Endothelial cell of umbilical vein (primary cell): Measurements from ENCODE around the gene IL4R. TPM values are rescaled to one million over a fixed set of nuclear protein-coding genes. Genes with fewer than 3 reads are reported as not detected.
"Not testable (repeated sequence)": the region's sequence is repeated elsewhere in the genome, so short reads cannot be mapped to it uniquely, and the experiment has no call there.

Experiments
- BruUV-seq: library from RNA; stranded (reverse); fragments of 400-500 nt; replicated peaks from 2 replicates; lab custom pipeline; 2021; lab: Mats Ljungman, UMichigan
- CTCF ChIA-PET: fragments of 300-600, 350-600 bp; sonication (Branson Sonifier 250); formaldehyde crosslinking; loops from one replicate; lab custom pipeline; 2021; ENCODE audit warnings: antibody characterized with exemption, inconsistent platforms; lab: Charles Lee
- POLR2A ChIA-PET: fragments of 300-600, 350-600 bp; sonication (Branson Sonifier 250); formaldehyde crosslinking; loops from one replicate; lab custom pipeline; 2021; ENCODE audit warnings: antibody characterized with exemption, inconsistent platforms; lab: Charles Lee
- DNase-seq: peaks from one replicate; pipeline ENCODE4 v3.0.0-alpha.2; 2011; ENCODE audit warnings: low read depth, low spot score
- FAIRE-seq: peaks from 2 replicates; lab custom pipeline; 2011; peaks lifted over from hg19 to GRCh38; lab: Jason Lieb, UNC
- H2AFZ ChIP-seq: 2 replicates; pipeline ENCODE4 v1.6.0; 2012; ENCODE audit warnings: low read depth, low read length, control low read depth, inconsistent platforms
- H3K27ac ChIP-seq: 2 replicates; pipeline ENCODE4 v1.5.1; 2011; ENCODE audit warnings: low read depth, mild to moderate bottlenecking, control low read depth, low read length, moderate library complexity; ENCODE audit not compliant: insufficient read depth
- H3K27me3 ChIP-seq, 2 experiments: 2 replicates each; pipeline versions ENCODE4 v1.6.0 to v1.6.1; 2011; ENCODE audit warnings: low read length in 2 of 2, mixed read lengths in 1 of 2; ENCODE audit not compliant: control insufficient read depth in 2 of 2, insufficient read depth in 2 of 2
- H3K36me3 ChIP-seq, 2 experiments: 2 replicates in 1 of 2; 3 replicates in 1 of 2; pipeline ENCODE4 v1.5.1; 2011; ENCODE audit warnings: low read length in 2 of 2, mild to moderate bottlenecking in 1 of 2, moderate library complexity in 1 of 2; ENCODE audit not compliant: control insufficient read depth in 2 of 2, insufficient read depth in 2 of 2; ENCODE audit errors: extremely low read depth in 1 of 2
- H3K4me1 ChIP-seq: 3 replicates; pipeline ENCODE4 v1.5.1; 2011; ENCODE audit warnings: mild to moderate bottlenecking, low read length; ENCODE audit not compliant: control insufficient read depth, insufficient read depth; ENCODE audit errors: extremely low read depth
- H3K4me2 ChIP-seq: 2 replicates; pipeline ENCODE4 v1.6.1; 2011; ENCODE audit warnings: low read length, control low read depth, mixed read lengths; ENCODE audit not compliant: insufficient read depth
- H3K4me3 ChIP-seq, 3 experiments: fragments of 200-600 bp in 1 of 3; sonication (generic), shearing (Covaris generic) in 1 of 3; replicated peaks in 1 of 3; 2 replicates each; pipeline ENCODE4 v1.5.1; 2011 to 2016; ENCODE audit warnings: control low read depth in 3 of 3, low read length in 3 of 3, mild to moderate bottlenecking in 2 of 3, inconsistent platforms in 1 of 3, low read depth in 1 of 3, moderate library complexity in 1 of 3; ENCODE audit not compliant: insufficient read depth in 1 of 3
- H3K79me2 ChIP-seq: 2 replicates; pipeline ENCODE4 v1.6.0; 2012; ENCODE audit warnings: low read length, inconsistent platforms; ENCODE audit not compliant: control insufficient read depth, insufficient read depth
- H3K9ac ChIP-seq: replicated peaks from 2 replicates; pipeline ENCODE3; 2011; ENCODE audit warnings: low read length, control low read depth; ENCODE audit not compliant: insufficient read depth; ENCODE audit errors: extremely low read depth
- H3K9me1 ChIP-seq: replicated peaks from 3 replicates; pipeline ENCODE4 v1.6.0; 2011; ENCODE audit warnings: mild to moderate bottlenecking, low read length; ENCODE audit not compliant: control insufficient read depth, insufficient read depth; ENCODE audit errors: extremely low read depth
- H3K9me3 ChIP-seq: replicated peaks from 2 replicates; pipeline ENCODE4 v1.5.1; 2012; ENCODE audit warnings: low read length, inconsistent platforms; ENCODE audit not compliant: control insufficient read depth, insufficient read depth
- H4K20me1 ChIP-seq: replicated peaks from 2 replicates; pipeline ENCODE3; 2011; ENCODE audit warnings: mild to moderate bottlenecking, low read length; ENCODE audit not compliant: control insufficient read depth, insufficient read depth; ENCODE audit errors: extremely low read depth
- GATA2 ChIP-seq: IDR thresholded peaks from 2 replicates; pipeline ENCODE4 v1.7.0; 2011; ENCODE audit warnings: low read depth, mild to moderate bottlenecking, moderate library complexity, mixed read lengths, low read length; ENCODE audit not compliant: insufficient read length, insufficient read depth
- JUN ChIP-seq: IDR thresholded peaks from 2 replicates; pipeline ENCODE4 v1.6.1; 2011; ENCODE audit warnings: borderline replicate concordance, low read depth; ENCODE audit not compliant: insufficient read length, insufficient read depth
- MAX ChIP-seq: IDR thresholded peaks from 2 replicates; pipeline ENCODE4 v1.6.1; 2011; ENCODE audit not compliant: insufficient read depth, insufficient read length
- dilution Hi-C: fragments of 300-500 bp; cut with MboI; formaldehyde crosslinking; loops from one replicate; pipeline ENCODE4 v1.15.0; 2019; ENCODE audit warnings: low sequenced_read_pairs; ENCODE audit not compliant: extremely low pct_ligation_motif_present
- intact Hi-C: fragments of 100-400 bp; cut with micrococcal nuclease; formaldehyde crosslinking; loops from one replicate; pipeline ENCODE4 v1.10.0; 2022
- polyA plus RNA-seq, 4 experiments: library from polyadenylated mRNA; depleted of rRNA in 3 of 4; stranded (reverse) in 3 of 4; unstranded in 1 of 4; fragments of >200 nt; gene quantifications; 2 replicates each; pipeline versions ENCODE4 v1.2.1 to v1.2.3, GENCODE V29; 2011 to 2012; ENCODE audit warnings: missing spikeins in 1 of 4
- total RNA-seq: library from RNA; stranded (reverse); gene quantifications from 2 replicates; pipeline ENCODE4 v1.2.3, GENCODE V29; 2021

IL4R gene
- total and polyA plus RNA-seq, 2 donors (not counting 3 experiments of a cell fraction or from before 2014, with no cell fraction given), result 138 to 139 TPM

DNA sequence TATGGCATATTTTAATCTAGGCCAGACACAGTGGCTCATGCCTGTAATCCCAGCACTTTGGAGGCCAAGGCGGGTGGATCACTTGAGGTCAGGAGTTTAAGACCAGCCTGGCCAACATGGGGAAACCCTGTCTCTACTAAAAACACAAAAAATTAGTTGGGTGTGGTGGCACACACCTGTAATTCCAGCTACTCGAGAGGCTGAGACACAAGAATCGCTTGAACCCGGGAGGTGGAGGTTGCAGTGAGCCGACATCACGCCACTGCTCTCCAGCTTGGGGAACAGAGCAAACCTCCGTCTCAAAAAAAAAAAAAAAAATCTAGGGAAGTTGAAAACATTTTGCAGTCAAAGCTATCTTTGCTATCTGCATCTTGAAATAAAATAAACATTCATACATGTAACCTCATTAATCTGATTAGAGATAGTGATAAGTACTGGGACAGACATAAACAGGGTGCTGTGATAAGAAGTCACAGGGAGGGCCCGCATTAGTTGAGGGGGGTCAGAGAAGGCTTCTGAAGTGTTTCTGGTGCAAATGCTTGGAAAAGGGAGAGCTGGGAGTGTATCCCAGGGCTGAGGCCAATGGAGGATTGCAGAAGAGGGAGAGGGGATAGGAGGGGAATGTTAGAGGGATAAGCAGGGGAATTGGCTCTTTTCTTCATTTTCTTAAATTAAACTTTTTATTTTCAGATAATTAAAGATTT is 15.8 kb downstream of the IL4R start:
- DNase-seq, H3K9me3 ChIP-seq, H3K9ac ChIP-seq, H3K27me3 ChIP-seq, H2AFZ ChIP-seq, H3K9me1 ChIP-seq, H3K4me3 ChIP-seq, BruUV-seq, FAIRE-seq, dilution Hi-C loops, H4K20me1 ChIP-seq: not testable (repeated sequence)
- Histone ChIP-seq H3K4me2 (peak overlapping the region; percentile 4), H3K79me2 (peaks cover 68% of the 10 kb centered on the region), H3K36me3 (peaks cover 9 to 16% of the 10 kb centered on the region in 2 experiments), H3K27ac (peak overlapping the region; percentile 42), H3K4me1 (peaks cover 50% of the 10 kb centered on the region)
- ChIA-PET CTCF (interaction anchor here (0.8 to 2.2 kb wide), 3 partner anchors 37 to 94 kb away, joined by 3 to 16 read pairs (median 4); no protein-coding TSS in a partner anchor), POLR2A (interaction anchor here (0.6 kb wide), 1 partner anchor 394 kb away, joined by 4 read pairs; no protein-coding TSS in a partner anchor)
- intact Hi-C loops, result loop anchor here (5.0 kb wide), 1 partner anchor 38 kb away; no protein-coding TSS in a partner anchor
- peak; percentile 28 for TF ChIP-seq GATA2

GRCh38 chr16:27330542-27330941 is 16.8 kb downstream of the IL4R start:
- Histone ChIP-seq H3K9me3 (no peaks in the 10 kb centered on the region), H4K20me1 (no peaks in the 10 kb centered on the region), H3K36me3 (peaks cover 13 to 19% of the 10 kb centered on the region in 2 experiments), H3K27ac (peak overlapping the region; percentile 84), H3K9me1 (no peaks in the 10 kb centered on the region), H3K9ac (peak overlapping the region; percentile 49), H3K4me3 (no peak overlapping the region), H3K4me2 (no peak overlapping the region), H3K27me3 (no peaks in the 10 kb centered on the region), H3K4me1 (peaks cover 59% of the 10 kb centered on the region), H2AFZ (no peak overlapping the region), H3K79me2 (peaks cover 71% of the 10 kb centered on the region)
- no TSS peak for BruUV-seq
- FAIRE-seq (no peak), DNase-seq (peak; percentile 62)
- TF ChIP-seq MAX (no peak), JUN (no peak), GATA2 (no peak)
- dilution Hi-C loops, result no loop called here
- ChIA-PET POLR2A (no interaction called here), CTCF (interaction anchor here (2.2 kb wide), 1 partner anchor 95 kb away, joined by 16 read pairs; no protein-coding TSS in a partner anchor)
- intact Hi-C loops, result loop anchor here (5.0 kb wide), 1 partner anchor 37 kb away; no protein-coding TSS in a partner anchor
